HepG2 (cell line): Measurements from ENCODE around the gene PCAT6. TPM values are rescaled to one million over a fixed set of nuclear protein-coding genes. Genes with fewer than 3 reads are reported as not detected.

Experiments used
- ADNP ChIP-seq: sonication (generic); formaldehyde crosslinking; IDR thresholded peaks from 2 replicates; pipeline ENCODE4 v1.4.0; 2020; ENCODE audit warnings: missing genetic modification reagents
- GFI1 ChIP-seq: sonication (generic); formaldehyde crosslinking; IDR thresholded peaks from 2 replicates; pipeline ENCODE4 v1.5.0; 2020; ENCODE audit warnings: missing genetic modification reagents, mild to moderate bottlenecking, borderline replicate concordance
- HMG20A ChIP-seq: IDR thresholded peaks from 2 replicates; pipeline ENCODE4 v1.6.1; 2016; ENCODE audit warnings: borderline replicate concordance
- KAT2B ChIP-seq: fragments of 150-350 bp; IDR thresholded peaks from 2 replicates; pipeline ENCODE4 v1.6.1; 2014; ENCODE audit warnings: low read depth, low read length, borderline replicate concordance
- NFKBIZ ChIP-seq: IDR thresholded peaks from 2 replicates; pipeline ENCODE4 v1.6.1; 2018; ENCODE audit warnings: missing genetic modification reagents, missing compliant biosample characterization
- SIN3A ChIP-seq: IDR thresholded peaks from 2 replicates; pipeline ENCODE4 v1.6.1; 2011; ENCODE audit warnings: low read depth, mild to moderate bottlenecking, control low read depth, low read length, borderline replicate concordance
- ZFX ChIP-seq: sonication (generic); formaldehyde crosslinking; IDR thresholded peaks from 2 replicates; pipeline ENCODE4 v1.4.0; 2020; ENCODE audit warnings: mild to moderate bottlenecking, low read depth, missing genetic modification reagents, moderate library complexity
- ZKSCAN1 ChIP-seq: fragments of 150-350 bp; IDR thresholded peaks from 2 replicates; pipeline ENCODE4 v1.6.1; 2014; ENCODE audit warnings: low read length
- ZMYM2 ChIP-seq: sonication (generic); formaldehyde crosslinking; IDR thresholded peaks from 2 replicates; pipeline ENCODE4 v1.8.0; 2022; ENCODE audit warnings: mild to moderate bottlenecking, missing genetic modification reagents
- ZNF234 ChIP-seq: sonication (generic); formaldehyde crosslinking; conservative IDR thresholded peaks from 2 replicates; pipeline ENCODE4 v1.5.1; 2020; ENCODE audit warnings: mild to moderate bottlenecking, missing genetic modification reagents
- ZNF264 ChIP-seq: sonication (generic); formaldehyde crosslinking; IDR thresholded peaks from 2 replicates; pipeline ENCODE4 v1.4.0; 2020; ENCODE audit warnings: missing genetic modification reagents
- ZNF878 ChIP-seq: sonication (generic); formaldehyde crosslinking; IDR thresholded peaks from 2 replicates; pipeline ENCODE4 v1.8.1; 2023; ENCODE audit warnings: mild to moderate bottlenecking, missing genetic modification reagents, moderate library complexity
- polyA plus RNA-seq, 8 experiments: library from polyadenylated mRNA; depleted of rRNA in 3 of 8; stranded (reverse) in 7 of 8; unstranded in 1 of 8; fragments of >200 nt; fragmentation: Illumina TruSeq in 4 of 8; extraction: Trizol in 4 of 8; gene quantifications; 2 replicates each; pipeline versions ENCODE4 v1.2.1 to v1.2.3, GENCODE V29; 2011 to 2016; ENCODE audit warnings: low read depth in 4 of 8, missing spikeins in 1 of 8, mixed read lengths in 1 of 8; ENCODE audit not compliant: insufficient read depth in 1 of 8
- total RNA-seq, 5 experiments: library from RNA; depleted of rRNA; stranded (reverse); fragments of >200 nt; fragmentation: Illumina TruSeq; extraction: Trizol; gene quantifications; 2 replicates each; pipeline ENCODE4 v1.2.3, GENCODE V29; 2016; ENCODE audit warnings: low read depth in 1 of 5
- TF ChIP-seq, protein P1 (sequence below): sonication (generic); formaldehyde crosslinking; IDR thresholded peaks from 2 replicates; pipeline ENCODE4 v1.4.0; 2020; ENCODE audit warnings: missing genetic modification reagents
- TF ChIP-seq, protein P2 (sequence below): sonication (generic); formaldehyde crosslinking; IDR thresholded peaks from 2 replicates; pipeline ENCODE4 v1.4.0; 2020; ENCODE audit warnings: mild to moderate bottlenecking, missing genetic modification reagents, borderline replicate concordance
- TF ChIP-seq, protein P3 (sequence below): sonication (generic); formaldehyde crosslinking; conservative IDR thresholded peaks from 2 replicates; pipeline ENCODE4 v1.8.0; 2022; ENCODE audit warnings: missing genetic modification reagents
- TF ChIP-seq, protein P4 (sequence below): sonication (generic); formaldehyde crosslinking; IDR thresholded peaks from 2 replicates; pipeline ENCODE4 v1.5.1; 2020; ENCODE audit warnings: missing genetic modification reagents, mild to moderate bottlenecking, borderline replicate concordance

PCAT6 gene
- total and polyA plus RNA-seq, 2 of the 13 experiments (the other 11 are each of a cell fraction or from before 2014, with no cell fraction given): 0.60 to 4.4 TPM

DNA sequence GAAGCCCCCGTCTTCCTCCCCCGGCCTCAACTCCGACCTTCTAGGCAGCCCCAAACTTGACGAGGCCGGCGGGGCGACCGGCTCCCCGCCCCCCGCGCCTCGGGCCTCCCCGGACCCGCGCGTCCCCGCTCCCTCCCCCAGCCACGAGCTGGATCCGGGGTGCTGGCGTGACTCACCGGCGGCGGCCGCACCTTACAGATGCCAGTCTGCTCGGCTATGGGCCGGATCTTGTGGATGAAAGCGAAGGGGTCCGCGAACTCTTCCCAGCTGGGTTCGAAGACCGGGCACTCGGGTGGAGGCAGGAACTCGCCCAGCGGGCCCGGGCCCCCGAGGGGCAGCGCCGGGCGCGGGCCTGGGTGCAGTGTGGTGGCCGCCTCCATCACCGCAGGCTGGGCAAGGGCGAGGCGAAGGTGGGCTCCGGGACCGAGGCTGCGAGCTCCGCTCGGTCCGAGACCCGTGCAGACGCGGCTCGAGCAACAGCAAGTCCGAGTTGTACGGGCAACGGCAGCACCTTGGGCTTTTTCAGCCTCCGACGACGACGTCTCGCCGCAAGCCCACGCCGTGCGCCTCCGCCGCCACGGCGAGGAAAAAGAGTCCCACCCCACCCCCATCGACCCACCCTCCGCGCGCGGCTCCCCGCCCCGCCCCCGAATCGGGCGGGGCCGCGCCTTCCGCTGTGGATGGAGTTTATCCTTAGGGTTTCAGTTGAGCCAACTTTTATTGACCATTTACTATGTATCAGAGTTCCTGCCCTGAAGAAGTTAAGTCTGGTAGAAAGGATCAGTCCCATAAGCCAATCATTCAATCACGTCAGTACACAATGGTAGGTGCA, 2.6 kb upstream of the PCAT6 start, which contains the start of gene KDM5B (continued):
- TF ChIP-seq, protein P1, sequence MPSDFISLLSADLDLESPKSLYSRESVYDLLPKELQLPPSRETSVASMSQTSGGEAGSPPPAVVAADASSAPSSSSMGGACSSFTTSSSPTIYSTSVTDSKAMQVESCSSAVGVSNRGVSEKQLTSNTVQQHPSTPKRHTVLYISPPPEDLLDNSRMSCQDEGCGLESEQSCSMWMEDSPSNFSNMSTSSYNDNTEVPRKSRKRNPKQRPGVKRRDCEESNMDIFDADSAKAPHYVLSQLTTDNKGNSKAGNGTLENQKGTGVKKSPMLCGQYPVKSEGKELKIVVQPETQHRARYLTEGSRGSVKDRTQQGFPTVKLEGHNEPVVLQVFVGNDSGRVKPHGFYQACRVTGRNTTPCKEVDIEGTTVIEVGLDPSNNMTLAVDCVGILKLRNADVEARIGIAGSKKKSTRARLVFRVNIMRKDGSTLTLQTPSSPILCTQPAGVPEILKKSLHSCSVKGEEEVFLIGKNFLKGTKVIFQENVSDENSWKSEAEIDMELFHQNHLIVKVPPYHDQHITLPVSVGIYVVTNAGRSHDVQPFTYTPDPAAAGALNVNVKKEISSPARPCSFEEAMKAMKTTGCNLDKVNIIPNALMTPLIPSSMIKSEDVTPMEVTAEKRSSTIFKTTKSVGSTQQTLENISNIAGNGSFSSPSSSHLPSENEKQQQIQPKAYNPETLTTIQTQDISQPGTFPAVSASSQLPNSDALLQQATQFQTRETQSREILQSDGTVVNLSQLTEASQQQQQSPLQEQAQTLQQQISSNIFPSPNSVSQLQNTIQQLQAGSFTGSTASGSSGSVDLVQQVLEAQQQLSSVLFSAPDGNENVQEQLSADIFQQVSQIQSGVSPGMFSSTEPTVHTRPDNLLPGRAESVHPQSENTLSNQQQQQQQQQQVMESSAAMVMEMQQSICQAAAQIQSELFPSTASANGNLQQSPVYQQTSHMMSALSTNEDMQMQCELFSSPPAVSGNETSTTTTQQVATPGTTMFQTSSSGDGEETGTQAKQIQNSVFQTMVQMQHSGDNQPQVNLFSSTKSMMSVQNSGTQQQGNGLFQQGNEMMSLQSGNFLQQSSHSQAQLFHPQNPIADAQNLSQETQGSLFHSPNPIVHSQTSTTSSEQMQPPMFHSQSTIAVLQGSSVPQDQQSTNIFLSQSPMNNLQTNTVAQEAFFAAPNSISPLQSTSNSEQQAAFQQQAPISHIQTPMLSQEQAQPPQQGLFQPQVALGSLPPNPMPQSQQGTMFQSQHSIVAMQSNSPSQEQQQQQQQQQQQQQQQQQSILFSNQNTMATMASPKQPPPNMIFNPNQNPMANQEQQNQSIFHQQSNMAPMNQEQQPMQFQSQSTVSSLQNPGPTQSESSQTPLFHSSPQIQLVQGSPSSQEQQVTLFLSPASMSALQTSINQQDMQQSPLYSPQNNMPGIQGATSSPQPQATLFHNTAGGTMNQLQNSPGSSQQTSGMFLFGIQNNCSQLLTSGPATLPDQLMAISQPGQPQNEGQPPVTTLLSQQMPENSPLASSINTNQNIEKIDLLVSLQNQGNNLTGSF: no peak
- TF ChIP-seq HMG20A (CRISPR knock-in tag) (peak; percentile 42; the same call in 1 of the 2 replicates), ZFX (CRISPR knock-in tag) (peak; percentile 76), GFI1 (CRISPR knock-in tag) (0 out of 2 replicates have a peak, but pooled peaks have one; percentile 53), SIN3A (peak; percentile 95; the same call in 1 of the 2 replicates), KAT2B (no peak), ZNF234 (CRISPR knock-in tag) (peak; percentile 92; the same call in 1 of the 2 replicates), NFKBIZ (CRISPR knock-in tag) (peak; percentile 71; the same call in 1 of the 2 replicates), ZNF264 (CRISPR knock-in tag) (no peak), ADNP (no peak), ZMYM2 (no peak), ZKSCAN1 (no peak), ZNF878 (CRISPR knock-in tag) (no peak)
- TF ChIP-seq, protein P2, sequence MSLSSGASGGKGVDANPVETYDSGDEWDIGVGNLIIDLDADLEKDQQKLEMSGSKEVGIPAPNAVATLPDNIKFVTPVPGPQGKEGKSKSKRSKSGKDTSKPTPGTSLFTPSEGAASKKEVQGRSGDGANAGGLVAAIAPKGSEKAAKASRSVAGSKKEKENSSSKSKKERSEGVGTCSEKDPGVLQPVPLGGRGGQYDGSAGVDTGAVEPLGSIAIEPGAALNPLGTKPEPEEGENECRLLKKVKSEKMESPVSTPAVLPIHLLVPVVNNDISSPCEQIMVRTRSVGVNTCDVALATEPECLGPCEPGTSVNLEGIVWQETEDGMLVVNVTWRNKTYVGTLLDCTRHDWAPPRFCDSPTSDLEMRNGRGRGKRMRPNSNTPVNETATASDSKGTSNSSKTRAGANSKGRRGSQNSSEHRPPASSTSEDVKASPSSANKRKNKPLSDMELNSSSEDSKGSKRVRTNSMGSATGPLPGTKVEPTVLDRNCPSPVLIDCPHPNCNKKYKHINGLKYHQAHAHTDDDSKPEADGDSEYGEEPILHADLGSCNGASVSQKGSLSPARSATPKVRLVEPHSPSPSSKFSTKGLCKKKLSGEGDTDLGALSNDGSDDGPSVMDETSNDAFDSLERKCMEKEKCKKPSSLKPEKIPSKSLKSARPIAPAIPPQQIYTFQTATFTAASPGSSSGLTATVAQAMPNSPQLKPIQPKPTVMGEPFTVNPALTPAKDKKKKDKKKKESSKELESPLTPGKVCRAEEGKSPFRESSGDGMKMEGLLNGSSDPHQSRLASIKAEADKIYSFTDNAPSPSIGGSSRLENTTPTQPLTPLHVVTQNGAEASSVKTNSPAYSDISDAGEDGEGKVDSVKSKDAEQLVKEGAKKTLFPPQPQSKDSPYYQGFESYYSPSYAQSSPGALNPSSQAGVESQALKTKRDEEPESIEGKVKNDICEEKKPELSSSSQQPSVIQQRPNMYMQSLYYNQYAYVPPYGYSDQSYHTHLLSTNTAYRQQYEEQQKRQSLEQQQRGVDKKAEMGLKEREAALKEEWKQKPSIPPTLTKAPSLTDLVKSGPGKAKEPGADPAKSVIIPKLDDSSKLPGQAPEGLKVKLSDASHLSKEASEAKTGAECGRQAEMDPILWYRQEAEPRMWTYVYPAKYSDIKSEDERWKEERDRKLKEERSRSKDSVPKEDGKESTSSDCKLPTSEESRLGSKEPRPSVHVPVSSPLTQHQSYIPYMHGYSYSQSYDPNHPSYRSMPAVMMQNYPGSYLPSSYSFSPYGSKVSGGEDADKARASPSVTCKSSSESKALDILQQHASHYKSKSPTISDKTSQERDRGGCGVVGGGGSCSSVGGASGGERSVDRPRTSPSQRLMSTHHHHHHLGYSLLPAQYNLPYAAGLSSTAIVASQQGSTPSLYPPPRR (CRISPR knock-in tag): no peak
- TF ChIP-seq, protein P3, sequence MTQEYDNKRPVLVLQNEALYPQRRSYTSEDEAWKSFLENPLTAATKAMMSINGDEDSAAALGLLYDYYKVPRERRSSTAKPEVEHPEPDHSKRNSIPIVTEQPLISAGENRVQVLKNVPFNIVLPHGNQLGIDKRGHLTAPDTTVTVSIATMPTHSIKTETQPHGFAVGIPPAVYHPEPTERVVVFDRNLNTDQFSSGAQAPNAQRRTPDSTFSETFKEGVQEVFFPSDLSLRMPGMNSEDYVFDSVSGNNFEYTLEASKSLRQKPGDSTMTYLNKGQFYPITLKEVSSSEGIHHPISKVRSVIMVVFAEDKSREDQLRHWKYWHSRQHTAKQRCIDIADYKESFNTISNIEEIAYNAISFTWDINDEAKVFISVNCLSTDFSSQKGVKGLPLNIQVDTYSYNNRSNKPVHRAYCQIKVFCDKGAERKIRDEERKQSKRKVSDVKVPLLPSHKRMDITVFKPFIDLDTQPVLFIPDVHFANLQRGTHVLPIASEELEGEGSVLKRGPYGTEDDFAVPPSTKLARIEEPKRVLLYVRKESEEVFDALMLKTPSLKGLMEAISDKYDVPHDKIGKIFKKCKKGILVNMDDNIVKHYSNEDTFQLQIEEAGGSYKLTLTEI (CRISPR knock-in tag): no peak
- TF ChIP-seq, protein P4, sequence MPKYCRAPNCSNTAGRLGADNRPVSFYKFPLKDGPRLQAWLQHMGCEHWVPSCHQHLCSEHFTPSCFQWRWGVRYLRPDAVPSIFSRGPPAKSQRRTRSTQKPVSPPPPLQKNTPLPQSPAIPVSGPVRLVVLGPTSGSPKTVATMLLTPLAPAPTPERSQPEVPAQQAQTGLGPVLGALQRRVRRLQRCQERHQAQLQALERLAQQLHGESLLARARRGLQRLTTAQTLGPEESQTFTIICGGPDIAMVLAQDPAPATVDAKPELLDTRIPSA (CRISPR knock-in tag): no peak
